Activated T-cell treated with anti-CD3 and anti-CD28 coated beads for 4 hours (primary cell): Measurements from ENCODE around the gene IFT172.

Experiments used
- DNase-seq: peaks from one replicate; pipeline ENCODE4 v3.0.0-alpha.2; 2020

The IFT172 gene

DNA sequence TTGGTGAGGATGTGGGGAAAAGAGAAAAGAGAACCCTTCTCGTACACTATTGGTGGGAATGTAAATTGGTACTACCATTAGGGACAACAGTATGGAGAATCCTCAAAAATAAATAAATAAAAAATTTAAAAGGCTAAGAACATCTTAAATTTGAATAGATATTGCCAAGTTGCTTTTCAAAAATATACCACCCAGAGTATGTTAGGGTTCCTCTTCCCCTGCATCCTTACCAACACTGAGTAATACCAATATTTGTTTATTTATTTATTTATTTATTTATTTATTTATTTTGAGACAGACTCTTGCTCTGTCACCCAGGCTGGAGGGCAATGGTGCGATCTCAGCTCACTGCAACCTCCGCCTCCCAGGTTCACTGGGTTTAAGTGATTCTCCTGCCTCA is 66.6 kb downstream of the IFT172 start:
- no peak for DNase-seq

DNA sequence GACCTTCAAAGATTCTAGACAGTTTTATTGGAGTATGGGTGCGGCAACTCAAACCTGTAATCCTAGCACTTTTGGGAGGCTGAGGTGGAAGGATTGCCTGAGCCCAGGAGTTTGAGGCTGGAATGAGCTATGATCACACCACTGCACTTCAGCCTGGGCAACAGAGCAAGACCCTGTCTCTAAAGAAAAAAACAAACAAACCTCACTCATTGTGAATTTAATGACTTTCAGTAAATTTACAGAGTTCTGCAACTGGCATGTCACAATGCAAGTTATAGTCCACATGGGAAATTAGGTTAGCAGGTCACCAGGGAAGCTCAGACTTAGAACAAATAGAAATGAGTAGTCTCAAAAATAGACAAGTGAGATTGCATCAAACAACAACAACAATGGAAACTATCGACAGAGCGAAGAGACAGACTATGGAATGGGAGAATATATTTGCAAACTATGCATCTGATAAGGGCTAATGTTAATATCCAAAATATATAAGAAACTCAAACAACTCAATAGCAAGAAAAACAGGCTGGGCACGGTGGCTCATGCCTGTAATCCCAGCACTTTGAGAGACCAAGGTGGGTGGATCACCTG is 67.8 kb downstream of the IFT172 start:
- DNase-seq, result no peak

DNA sequence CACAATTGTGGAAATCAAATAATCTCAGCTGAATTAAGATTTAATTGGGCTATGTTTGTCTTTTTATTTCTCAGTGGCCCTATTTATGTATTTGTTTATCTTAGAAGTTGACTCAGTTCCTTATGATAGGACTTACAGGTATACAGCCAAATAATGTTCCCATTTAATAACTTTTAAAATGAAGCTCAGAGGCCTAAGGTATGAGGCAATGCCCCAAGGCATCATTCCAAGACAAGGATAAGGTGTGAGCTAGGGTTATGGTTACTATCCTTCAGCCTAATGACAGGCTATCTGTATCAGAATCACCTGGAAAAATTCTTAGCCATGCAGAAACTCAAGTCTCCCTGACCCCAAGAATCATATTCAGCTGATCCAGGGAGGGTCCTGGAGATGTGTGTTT is 68.5 kb downstream of the IFT172 start:
- DNase-seq, result no peak

DNA sequence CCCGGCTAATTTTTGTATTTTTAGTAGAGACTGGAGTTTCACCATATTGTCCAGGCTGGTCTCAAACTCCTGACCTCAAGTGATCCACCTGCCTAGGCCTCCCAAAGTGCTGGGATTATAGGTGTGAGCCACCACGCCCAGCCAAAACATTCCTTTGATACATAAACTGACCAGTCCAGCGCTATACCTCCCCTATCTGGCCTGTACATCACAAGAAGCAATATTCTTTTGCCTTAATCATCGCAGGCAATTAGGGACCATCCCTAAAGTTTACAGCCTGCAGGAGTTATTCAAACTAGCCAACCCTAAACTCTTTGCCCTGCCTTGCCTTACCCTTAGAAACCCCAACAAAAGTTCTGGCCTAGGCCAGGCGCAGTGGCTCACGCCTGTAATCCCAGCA is 73.4 kb downstream of the IFT172 start:
- no peak for DNase-seq

DNA sequence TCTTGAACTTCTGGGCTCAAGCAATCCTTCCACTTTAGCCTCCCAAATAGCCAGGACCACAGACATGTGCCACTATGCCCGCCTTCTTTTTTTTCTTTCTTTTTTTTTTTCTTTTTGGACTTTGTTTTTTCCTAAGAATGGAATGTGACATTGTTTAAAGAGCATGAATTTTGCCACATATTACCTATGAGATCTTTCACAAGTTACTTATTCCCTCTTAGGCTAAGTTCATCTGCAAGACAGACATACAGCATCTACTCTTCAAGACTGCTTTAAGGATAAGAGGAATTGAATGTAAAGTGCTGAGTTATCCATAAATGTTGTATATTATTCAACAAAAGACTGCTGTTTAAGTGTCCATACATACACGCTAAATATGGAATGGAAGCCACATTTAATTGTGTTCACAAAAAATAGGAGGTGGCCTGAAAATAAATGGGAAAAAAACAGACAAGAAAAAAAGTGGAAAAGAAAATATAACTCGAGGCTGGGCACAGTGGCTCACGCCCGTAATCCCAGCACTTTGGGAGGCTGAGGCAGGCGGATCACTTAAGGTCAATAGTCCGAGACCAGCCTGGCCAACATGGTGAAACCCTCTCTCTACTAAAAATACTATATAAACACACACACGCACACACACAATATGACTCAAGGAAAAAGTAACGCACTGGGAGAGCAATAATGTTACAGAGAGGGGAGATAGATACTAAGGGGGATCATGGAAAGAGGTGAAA is 77.0 kb downstream of the IFT172 start:
- no peak for DNase-seq

DNA sequence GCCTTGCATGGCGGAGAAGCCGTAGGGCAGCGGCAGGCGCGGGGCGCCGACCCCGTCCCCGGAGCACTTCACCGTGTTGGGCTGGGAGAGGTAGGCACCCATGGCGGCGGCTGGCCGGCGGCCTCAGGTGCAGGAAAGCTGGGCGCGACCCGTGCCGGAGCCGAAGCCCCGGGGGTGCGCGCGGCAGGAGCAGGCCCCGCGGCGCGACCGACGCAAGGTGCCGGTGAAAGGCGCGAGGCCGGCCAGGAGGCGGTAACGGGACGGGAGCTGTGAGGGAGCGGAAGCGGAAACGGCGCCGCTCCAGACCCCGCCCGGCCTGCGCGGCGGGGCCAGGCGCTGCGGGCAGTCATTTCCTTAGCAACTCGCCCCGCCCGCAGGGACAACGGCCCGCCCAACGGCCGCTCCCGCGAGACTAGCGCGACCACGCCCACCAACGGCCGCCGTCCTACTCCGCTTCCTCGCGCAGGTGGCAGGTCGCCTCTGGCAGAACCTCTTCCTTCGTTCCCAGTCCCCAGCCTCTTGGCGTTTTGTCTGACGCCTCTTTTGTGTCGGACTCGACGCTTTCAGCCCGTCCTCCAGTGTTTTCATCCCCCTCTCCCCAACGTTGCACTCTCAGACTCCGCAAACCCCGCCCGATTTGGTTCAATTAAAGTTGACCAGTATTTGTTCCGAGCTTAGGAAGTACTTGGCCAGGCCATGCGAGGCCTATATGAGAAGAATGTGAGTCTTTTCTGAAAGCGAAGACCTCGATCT is 80.0 kb downstream of the IFT172 start, which contains the start of gene PPM1G:
Gene PPM1G (minus strand): TSS at position 271 of the 753 bp plus-strand sequence. CDS start 169 bp downstream, at position 102.
- peak; percentile 95 for DNase-seq

DNA sequence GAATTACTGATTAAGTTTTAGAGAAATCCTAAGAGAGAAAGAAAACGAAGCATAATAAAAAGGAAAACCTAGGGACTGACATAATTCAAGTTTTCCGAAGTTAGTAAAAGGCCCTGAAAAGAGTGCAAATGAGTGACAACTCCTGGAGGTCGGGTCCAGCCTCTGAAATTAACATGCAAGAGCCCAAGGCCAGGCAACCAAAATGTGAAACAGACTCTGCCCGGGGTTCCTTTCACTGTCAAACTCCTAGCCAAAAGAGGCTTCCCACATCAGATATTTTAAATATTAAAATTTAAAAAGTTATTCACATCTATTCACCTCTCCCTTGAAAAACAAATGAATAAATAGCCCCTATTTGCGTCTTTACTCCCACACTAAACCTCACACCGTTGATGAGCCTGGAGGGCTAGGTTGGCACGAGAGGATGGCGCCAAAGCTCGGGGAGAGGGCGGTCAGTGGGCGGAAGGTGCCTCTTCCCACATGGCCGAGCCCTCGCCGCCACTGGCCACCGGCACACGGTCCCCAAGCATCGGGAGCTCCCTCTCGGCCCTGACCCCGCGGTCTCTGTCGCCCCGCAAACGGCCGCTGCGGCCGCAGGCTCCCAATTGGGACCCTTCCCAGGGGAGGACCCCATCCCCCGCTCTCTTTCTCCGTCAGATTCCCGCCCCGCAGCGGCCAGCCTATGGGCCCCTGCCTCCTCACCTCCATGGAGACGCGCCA is 80.8 kb downstream of the IFT172 start:
- DNase-seq, result no peak

DNA sequence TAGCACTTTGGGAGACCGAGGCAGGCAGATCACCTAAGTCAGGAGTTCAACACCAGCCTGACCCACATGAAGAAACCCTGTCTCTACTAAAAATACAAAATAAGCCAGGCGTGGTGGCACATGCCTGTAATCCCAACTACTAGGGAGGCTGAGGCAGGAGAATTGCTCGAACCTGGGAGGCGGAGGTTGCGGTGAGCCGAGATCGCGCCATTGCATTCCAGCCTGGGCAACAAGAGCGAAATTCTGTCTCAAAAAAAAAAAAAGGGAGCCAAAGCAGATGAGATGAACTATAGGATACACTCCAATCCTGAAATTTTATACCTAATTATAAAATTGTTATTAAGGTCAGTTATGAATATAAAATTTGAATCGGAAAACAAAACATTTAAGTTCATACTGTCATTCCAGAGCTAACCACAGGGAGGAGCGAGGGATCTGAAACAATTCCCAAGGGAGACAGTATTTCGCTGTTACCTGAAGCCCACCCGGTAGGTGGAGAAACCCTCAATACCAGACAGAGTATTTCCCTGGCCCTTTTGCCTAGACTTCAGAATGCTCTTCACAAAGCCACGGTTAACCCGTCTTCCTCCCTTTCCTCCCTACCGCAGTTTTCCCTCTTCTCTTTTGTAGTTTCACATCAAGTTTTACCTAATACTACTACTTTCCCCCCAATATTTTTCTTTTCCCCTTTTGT is 81.6 kb downstream of the IFT172 start:
- no peak for DNase-seq

DNA sequence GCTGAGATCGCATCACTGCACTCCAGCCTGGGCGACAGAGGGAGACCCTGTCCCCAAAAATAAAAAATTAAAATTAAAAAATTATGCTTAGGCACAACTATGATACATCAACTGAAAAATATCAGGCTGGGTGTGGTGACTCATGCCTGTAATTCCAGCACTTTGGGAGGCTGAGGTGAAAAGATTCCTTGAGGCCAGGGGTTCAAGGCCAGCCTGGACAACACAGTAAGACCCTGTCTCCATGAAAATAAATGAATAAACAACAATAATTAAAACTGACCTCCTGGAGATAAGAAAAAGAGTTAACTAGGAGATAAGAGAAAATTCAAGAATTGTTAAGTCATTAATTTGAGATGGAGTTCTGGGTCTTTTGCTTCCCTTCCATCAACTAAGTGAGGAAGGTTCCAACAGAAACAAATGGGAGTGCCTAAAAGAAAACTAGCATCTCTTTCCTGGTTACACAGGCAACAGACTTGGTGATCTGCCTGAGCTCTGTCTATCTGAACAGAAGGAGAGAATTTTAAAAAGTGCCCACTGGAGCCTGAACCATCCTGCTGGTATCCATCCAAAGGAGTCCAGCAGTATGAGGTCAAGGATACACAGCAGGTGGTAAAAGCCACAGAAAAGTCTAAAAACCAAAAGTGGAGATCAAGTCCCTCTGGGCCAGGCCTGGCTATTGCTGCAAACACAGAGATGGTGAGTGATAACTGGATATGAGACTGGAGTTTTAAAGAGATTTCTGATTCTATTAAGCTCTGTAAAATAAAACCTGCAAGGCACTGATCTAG is 89.0 kb downstream of the IFT172 start:
- no peak for DNase-seq

DNA sequence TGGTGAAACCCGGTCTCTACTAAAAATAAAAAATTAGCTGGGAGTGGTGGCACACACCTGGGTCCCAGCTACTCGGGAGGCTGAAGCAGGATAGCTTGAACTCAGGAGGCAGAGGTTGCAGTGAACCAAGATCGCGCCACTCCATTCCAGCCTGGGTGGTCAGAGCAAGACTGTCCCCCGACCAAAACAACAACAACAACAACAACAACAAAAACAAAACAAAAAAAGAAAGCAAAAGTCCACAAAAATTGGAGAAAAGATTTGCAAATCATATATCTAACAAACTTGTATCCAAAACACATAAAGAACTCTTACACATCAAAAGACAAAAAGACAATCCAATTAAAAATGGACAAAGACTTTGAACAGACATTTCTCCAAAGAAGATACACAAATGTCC is 90.6 kb downstream of the IFT172 start:
- DNase-seq, result no peak
